GM18505 (cell line): ENCODE results near the gene CTNS.

Experiments used
- ATAC-seq: cut with Tn5 transposase; IDR thresholded peaks from one replicate; pipeline ENCODE4 v1.9.1; 2021; ENCODE audit not compliant: unreplicated experiment
- POLR2A ChIP-seq: IDR thresholded peaks from 4 replicates; pipeline ENCODE4 v1.6.1; 2011; ENCODE audit warnings: borderline replicate concordance; ENCODE audit not compliant: insufficient read depth, insufficient read length; ENCODE audit errors: extremely low read depth

Gene CTNS

GRCh38 chr17:3603119-3603869 is 33.3 kb upstream of the CTNS start:
- no peak for ATAC-seq
- TF ChIP-seq POLR2A, result no peak

- ATAC-seq, result no peak
- TF ChIP-seq POLR2A, result no peak
These were observed 32.7 kb upstream of the CTNS start for GRCh38 chr17:3603870-3604259.

GRCh38 chr17:3609689-3610088 is 26.9 kb upstream of the CTNS start:
- no peak for TF ChIP-seq POLR2A
- no peak for ATAC-seq

GRCh38 chr17:3610523-3610922 is 26.0 kb upstream of the CTNS start:
- no peak for ATAC-seq
- no peak for TF ChIP-seq POLR2A

- no peak for TF ChIP-seq POLR2A
- ATAC-seq, result no peak
These were observed 23.4 kb upstream of the CTNS start for GRCh38 chr17:3613124-3613523.

- no peak for TF ChIP-seq POLR2A
- no peak for ATAC-seq
These were observed 21.2 kb upstream of the CTNS start for GRCh38 chr17:3615160-3615870.

- ATAC-seq, result no peak
- TF ChIP-seq POLR2A, result no peak
These were observed 15.3 kb upstream of the CTNS start for GRCh38 chr17:3621146-3621720.

- no peak for TF ChIP-seq POLR2A
- no peak for ATAC-seq
These were observed 13.5 kb upstream of the CTNS start for GRCh38 chr17:3622977-3623594.

GRCh38 chr17:3626831-3627768 is 9.5 kb upstream of the CTNS start:
- no peak for TF ChIP-seq POLR2A
- no peak for ATAC-seq

GRCh38 chr17:3627769-3628167 is 8.8 kb upstream of the CTNS start:
- ATAC-seq, result no peak
- no peak for TF ChIP-seq POLR2A

GRCh38 chr17:3630781-3631180 is 5.8 kb upstream of the CTNS start:
- ATAC-seq, result no peak
- TF ChIP-seq POLR2A, result no peak

GRCh38 chr17:3632287-3632686 is 4.3 kb upstream of the CTNS start:
- no peak for ATAC-seq
- TF ChIP-seq POLR2A, result no peak
